Endodermal cell (in vitro differentiated cells): Measurements from ENCODE around the gene HSD17B12. TPM values are rescaled to one million over a fixed set of nuclear protein-coding genes. Genes with fewer than 3 reads are reported as not detected.

Source experiments
- DNase-seq: peaks from one replicate; pipeline ENCODE4 v3.0.0-alpha.2; 2017
- H3K27ac ChIP-seq: 2 replicates; pipeline ENCODE4 v1.5.1; 2013; ENCODE audit warnings: mild to moderate bottlenecking, low read depth, low read length, moderate library complexity
- H3K27me3 ChIP-seq: 2 replicates; pipeline ENCODE4 v1.6.1; 2013; ENCODE audit warnings: mild to moderate bottlenecking, low read length, moderate library complexity; ENCODE audit not compliant: insufficient read depth, control insufficient read depth, poor library complexity, severe bottlenecking
- H3K36me3 ChIP-seq: 2 replicates; pipeline ENCODE4 v1.7.0; 2013; ENCODE audit warnings: mild to moderate bottlenecking, low read length, moderate library complexity; ENCODE audit not compliant: control insufficient read depth, insufficient read depth
- H3K4me1 ChIP-seq: one replicate; pipeline ENCODE4 v1.7.0; 2013; ENCODE audit warnings: low read length; ENCODE audit not compliant: control insufficient read depth, insufficient read depth
- H3K4me3 ChIP-seq: 2 replicates; pipeline ENCODE4 v1.5.1; 2013; ENCODE audit warnings: mild to moderate bottlenecking, low read length, moderate library complexity
- H3K9ac ChIP-seq: 2 replicates; pipeline ENCODE4 v1.6.1; 2013; ENCODE audit warnings: mild to moderate bottlenecking, low read length, moderate library complexity; ENCODE audit not compliant: poor library complexity, severe bottlenecking; ENCODE audit errors: extremely low read depth
- H3K9me3 ChIP-seq: 2 replicates; pipeline ENCODE4 v1.6.1; 2013; ENCODE audit warnings: mild to moderate bottlenecking, low read length, moderate library complexity; ENCODE audit not compliant: control insufficient read depth
- H3K27ac Mint-ChIP-seq: 2 replicates; pipeline ENCODE4 v1.8.0; 2020; ENCODE audit warnings: mixed read lengths
- H3K27me3 Mint-ChIP-seq: 2 replicates; pipeline ENCODE4 v1.8.0; 2021; ENCODE audit warnings: mild to moderate bottlenecking, mixed read lengths; ENCODE audit not compliant: insufficient read depth
- H3K36me3 Mint-ChIP-seq: 2 replicates; pipeline ENCODE4 v1.8.0; 2020; ENCODE audit warnings: low read depth, mixed read lengths
- H3K4me1 Mint-ChIP-seq: 2 replicates; pipeline ENCODE4 v1.8.0; 2020; ENCODE audit warnings: mixed read lengths
- H3K4me3 Mint-ChIP-seq: 2 replicates; pipeline ENCODE4 v1.8.0; 2020; ENCODE audit warnings: mild to moderate bottlenecking, moderate library complexity, mixed read lengths
- H3K9me3 Mint-ChIP-seq: 2 replicates; pipeline ENCODE4 v1.8.0; 2020; ENCODE audit warnings: mild to moderate bottlenecking, mixed read lengths
- CTCF ChIP-seq: fragments of 200-600 bp; sonication (generic); conservative IDR thresholded peaks from 2 replicates; pipeline ENCODE4 v1.5.0; 2021; ENCODE audit warnings: antibody characterized with exemption, mild to moderate bottlenecking
- WGBS, 2 experiments: methylation state at CpG; one replicate each; pipeline versions ENCODE4 v1.1.5 to v1.1.7; 2013; ENCODE audit warnings: missing lambda C conversion rate in 2 of 2, mixed read lengths in 1 of 2; ENCODE audit not compliant: insufficient coverage in 1 of 2, insufficient read length in 1 of 2; 5-methylcytosine and 5-hydroxymethylcytosine counted together
- total RNA-seq, 2 donors: library from RNA; stranded (reverse); fragmentation: NEBNext Ultra II Directional in 1 of 2; extraction: Animal tissue kit (Norgen Biotek cat#: 25700) in 1 of 2; gene quantifications; 2 replicates in 1 of 2; 3 replicates in 1 of 2; pipeline ENCODE4 v1.2.1, GENCODE V29; 2021

HSD17B12 gene
- total RNA-seq, 2 donors from 2014 or later: 109 to 138 TPM

GRCh38 chr11:43823851-43824250, 143.3 kb downstream of the HSD17B12 start:
- WGBS, 2 experiments: 97 to 98% methylated on average over 5 of the region's 5 CpGs
- Histone ChIP-seq H3K9me3 (no peaks in the 10 kb centered on the region), H3K9ac (no peak overlapping the region), H3K4me3 (no peak overlapping the region), H3K27me3 (no peaks in the 10 kb centered on the region), H3K27ac (no peak overlapping the region), H3K4me1 (no peaks in the 10 kb centered on the region), H3K36me3 (peaks cover 33% of the 10 kb centered on the region)
- peaks cover 54% of the 10 kb centered on the region for H3K36me3 Mint-ChIP-seq
- no peak for DNase-seq
- H3K9me3 Mint-ChIP-seq: no peaks in the 10 kb centered on the region
- H3K4me1 Mint-ChIP-seq: no peaks in the 10 kb centered on the region
- TF ChIP-seq CTCF: no peak
- no peak overlapping the region for H3K27ac Mint-ChIP-seq
- no peak overlapping the region for H3K4me3 Mint-ChIP-seq
- no peaks in the 10 kb centered on the region for H3K27me3 Mint-ChIP-seq

GRCh38 chr11:43825217-43825816, 144.8 kb downstream of the HSD17B12 start:
- Histone ChIP-seq H3K27me3 (no peaks in the 10 kb centered on the region), H3K9ac (no peak overlapping the region), H3K27ac (no peak overlapping the region), H3K4me3 (no peak overlapping the region), H3K4me1 (no peaks in the 10 kb centered on the region), H3K9me3 (no peaks in the 10 kb centered on the region), H3K36me3 (peaks cover 26% of the 10 kb centered on the region)
- no peaks in the 10 kb centered on the region for H3K4me1 Mint-ChIP-seq
- peak; percentile 54 for DNase-seq
- 83 to 88% methylated on average over 3 to 4 of the region's 5 CpGs for WGBS, 2 experiments
- H3K4me3 Mint-ChIP-seq: no peak overlapping the region
- H3K9me3 Mint-ChIP-seq: no peaks in the 10 kb centered on the region
- H3K27ac Mint-ChIP-seq: no peak overlapping the region
- TF ChIP-seq CTCF: peak; percentile 87
- H3K27me3 Mint-ChIP-seq: no peaks in the 10 kb centered on the region
- H3K36me3 Mint-ChIP-seq: peaks cover 42% of the 10 kb centered on the region

DNA sequence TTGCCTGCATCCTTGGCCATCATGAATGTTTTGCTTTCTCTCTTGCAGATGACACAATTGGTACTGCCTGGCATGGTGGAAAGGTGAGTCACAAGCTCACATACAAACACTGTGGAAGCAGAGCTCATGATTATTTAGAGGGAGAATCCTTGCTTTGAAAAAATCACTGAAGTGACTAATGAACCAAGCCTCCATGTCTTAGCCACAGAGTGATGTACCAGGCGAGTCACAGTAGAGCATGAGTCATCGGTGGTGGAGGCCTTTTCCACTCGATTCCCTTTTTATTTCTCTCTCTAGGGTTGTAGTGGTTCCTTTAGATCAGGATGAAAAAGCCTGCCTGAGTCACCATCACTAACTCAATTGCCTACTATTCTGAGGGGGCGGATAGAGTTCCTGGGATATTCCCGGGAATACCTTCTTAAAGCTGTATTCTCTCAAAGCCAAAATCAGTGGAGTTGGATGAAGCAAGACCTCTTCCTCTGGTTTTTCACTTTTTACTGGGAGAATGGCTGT, 150.4 kb downstream of the HSD17B12 start:
- 84 to 90% methylated on average over 2 to 5 of the region's 5 CpGs for WGBS, 2 experiments

More for the DNA sequence above, 150.4 kb downstream of the HSD17B12 start:
- no peaks in the 10 kb centered on the region for H3K27me3 ChIP-seq
- no peaks in the 10 kb centered on the region for H3K27me3 Mint-ChIP-seq
- H3K27ac Mint-ChIP-seq: no peak overlapping the region
- H3K4me3 ChIP-seq: no peak overlapping the region
- H3K4me1 ChIP-seq: no peaks in the 10 kb centered on the region
- DNase-seq: no peak
- no peak overlapping the region for H3K4me3 Mint-ChIP-seq
- no peak overlapping the region for H3K27ac ChIP-seq
- peaks cover 32% of the 10 kb centered on the region for H3K36me3 ChIP-seq
- H3K9ac ChIP-seq: no peak overlapping the region
- H3K9me3 Mint-ChIP-seq: no peaks in the 10 kb centered on the region
- peaks cover 26% of the 10 kb centered on the region for H3K4me1 Mint-ChIP-seq
- H3K36me3 Mint-ChIP-seq: peaks cover 22% of the 10 kb centered on the region
- no peak for TF ChIP-seq CTCF
- H3K9me3 ChIP-seq: no peaks in the 10 kb centered on the region
